ENCODE results near the gene CNTNAP5. TPM values are rescaled to one million over a fixed set of nuclear protein-coding genes. Genes with fewer than 3 reads are reported as not detected.

Gene CNTNAP5
- total RNA-seq, 2 experiments from 2014 or later, result not detected

- ChIA-PET POLR2A (no interaction called here), CTCF (no interaction called here)
- Histone ChIP-seq H3K4me3 (ENCODE audit: low read length) (no peak overlapping the region), H3K36me3 (ENCODE audit: insufficient read depth, low read length) (no peaks in the 10 kb centered on the region), H3K4me1 (ENCODE audit: insufficient read depth, low read length) (no peaks in the 10 kb centered on the region), H3K9me3 (ENCODE audit: control insufficient read depth in 1 of 2, insufficient read depth in 1 of 2, low read length in 2 of 2) (peaks cover 0 to 5% of the 10 kb centered on the region in 2 experiments), H3K27me3 (ENCODE audit: control insufficient read depth in 1 of 2, insufficient read depth in 2 of 2, low read length in 2 of 2) (no peaks in the 10 kb centered on the region), H3K27ac (ENCODE audit: low read depth in 1 of 2, low read length in 2 of 2) (no peak overlapping the region)
- Mint-ChIP-seq H3K9me3 (peaks cover 11% of the 10 kb centered on the region), H3K27ac (no peak overlapping the region), H3K4me3 (no peak overlapping the region), H3K4me1 (ENCODE audit: low read depth) (no peaks in the 10 kb centered on the region), H3K36me3 (ENCODE audit: low read depth) (no peaks in the 10 kb centered on the region), H3K27me3 (no peaks in the 10 kb centered on the region)
- ATAC-seq (ENCODE audit: poor library complexity) (no peak), DNase-seq (no peak)
- intact Hi-C loops (cut with DNase I, micrococcal nuclease), result no loop called here
- no peak for TF ChIP-seq CTCF (IDR thresholded peaks at IDR 0.05)
Measured at GRCh38 chr2:124171472-124172063, 146.5 kb downstream of the CNTNAP5 start.

GRCh38 chr2:124178719-124179118 lies 153.6 kb downstream of the CNTNAP5 start:
- Mint-ChIP-seq H3K27ac (no peak overlapping the region), H3K27me3 (no peaks in the 10 kb centered on the region), H3K4me3 (no peak overlapping the region), H3K9me3 (peaks cover 9% of the 10 kb centered on the region), H3K4me1 (ENCODE audit: low read depth) (no peaks in the 10 kb centered on the region), H3K36me3 (ENCODE audit: low read depth) (no peaks in the 10 kb centered on the region)
- ATAC-seq (ENCODE audit: poor library complexity) (no peak), DNase-seq (no peak)
- ChIA-PET POLR2A (no interaction called here), CTCF (interaction anchor here (0.5 kb wide), 1 partner anchor 1430 kb away, joined by 3 read pairs; no protein-coding TSS in a partner anchor)
- TF ChIP-seq CTCF (IDR thresholded peaks at IDR 0.05), result no peak
- no peak overlapping the region for H3K27ac ChIP-seq (ENCODE audit: low read depth in 1 of 2, low read length in 2 of 2)
- H3K4me3 ChIP-seq (ENCODE audit: low read length), result no peak overlapping the region
- no peaks in the 10 kb centered on the region for H3K36me3 ChIP-seq (ENCODE audit: insufficient read depth, low read length)
- H3K4me1 ChIP-seq (ENCODE audit: insufficient read depth, low read length), result no peaks in the 10 kb centered on the region
- intact Hi-C loops (cut with DNase I, micrococcal nuclease), result no loop called here
- H3K9me3 ChIP-seq (ENCODE audit: control insufficient read depth in 1 of 2, insufficient read depth in 1 of 2, low read length in 2 of 2), result peaks cover 0 to 4% of the 10 kb centered on the region in 2 experiments
- H3K27me3 ChIP-seq (ENCODE audit: control insufficient read depth in 1 of 2, insufficient read depth in 2 of 2, low read length in 2 of 2), result no peaks in the 10 kb centered on the region

- H3K36me3 ChIP-seq (ENCODE audit: insufficient read depth, low read length), result no peaks in the 10 kb centered on the region
- peaks cover 9% of the 10 kb centered on the region for H3K9me3 Mint-ChIP-seq
- peaks cover 0 to 4% of the 10 kb centered on the region in 2 experiments for H3K9me3 ChIP-seq (ENCODE audit: control insufficient read depth in 1 of 2, insufficient read depth in 1 of 2, low read length in 2 of 2)
- ChIA-PET POLR2A (no interaction called here), CTCF (no interaction called here)
- H3K27me3 ChIP-seq (ENCODE audit: control insufficient read depth in 1 of 2, insufficient read depth in 2 of 2, low read length in 2 of 2), result no peaks in the 10 kb centered on the region
- H3K4me3 Mint-ChIP-seq, result no peak overlapping the region
- no peak for DNase-seq
- no peaks in the 10 kb centered on the region for H3K36me3 Mint-ChIP-seq (ENCODE audit: low read depth)
- H3K27ac Mint-ChIP-seq, result no peak overlapping the region
- no peaks in the 10 kb centered on the region for H3K27me3 Mint-ChIP-seq
- no peak for ATAC-seq (ENCODE audit: poor library complexity)
- no peak overlapping the region for H3K27ac ChIP-seq (ENCODE audit: low read depth in 1 of 2, low read length in 2 of 2)
- no peaks in the 10 kb centered on the region for H3K4me1 Mint-ChIP-seq (ENCODE audit: low read depth)
- intact Hi-C loops (cut with DNase I, micrococcal nuclease), result no loop called here
- H3K4me3 ChIP-seq (ENCODE audit: low read length), result no peak overlapping the region
- no peak for TF ChIP-seq CTCF (IDR thresholded peaks at IDR 0.05)
- no peaks in the 10 kb centered on the region for H3K4me1 ChIP-seq (ENCODE audit: insufficient read depth, low read length)
Measured at GRCh38 chr2:124180635-124181034, 155.5 kb downstream of the CNTNAP5 start.
